Middle frontal gyrus (tissue), 1 donor: ENCODE measurements around the gene FUCA2.
"Not testable (repeated sequence)": the region's sequence is repeated elsewhere in the genome, so short reads cannot be mapped to it uniquely, and the experiment has no call there.

Experiments
- DNase-seq: peaks from one replicate; pipeline ENCODE4 v3.0.0-alpha.2; 2015; ENCODE audit warnings: low spot score; ENCODE audit errors: extremely low spot score

Gene FUCA2

DNA sequence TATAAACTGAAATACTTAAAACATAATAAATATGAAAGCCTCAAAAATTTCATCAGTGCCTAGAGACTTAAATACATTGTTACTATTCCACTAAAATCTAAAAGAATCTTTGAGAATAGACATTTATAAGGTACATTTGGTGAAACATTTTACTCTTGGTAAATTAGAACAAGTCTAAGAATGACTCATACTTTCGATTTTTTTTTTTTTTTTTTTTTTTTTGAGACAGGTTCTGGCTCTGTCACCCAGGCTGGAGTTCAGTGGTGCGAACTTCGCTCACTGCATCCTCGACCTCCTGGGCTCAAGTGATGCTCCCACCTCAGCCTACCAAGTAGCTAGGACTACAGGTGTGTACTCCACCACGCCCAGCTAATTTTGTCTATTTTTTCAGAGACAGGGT is 6.4 kb downstream of the FUCA2 start:
- no peak for DNase-seq

DNA sequence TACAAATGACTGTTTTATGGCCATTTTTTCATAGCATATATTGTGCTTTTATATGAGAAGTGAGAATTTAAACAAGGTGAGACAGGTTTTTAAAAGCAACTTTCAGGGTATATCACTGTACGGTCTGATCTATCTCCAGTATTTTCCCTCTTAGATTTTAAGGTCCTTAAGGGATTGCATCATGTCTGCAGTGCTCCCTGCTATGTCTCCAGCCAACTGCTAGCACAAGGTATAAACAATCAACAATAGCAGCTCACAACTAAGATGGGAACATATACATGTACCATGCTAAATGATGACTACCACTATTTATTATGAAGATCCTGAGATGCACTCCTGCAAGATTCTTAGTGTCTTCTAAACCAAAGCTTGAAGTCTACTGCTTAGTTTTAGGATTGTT is 7.2 kb downstream of the FUCA2 start:
- no peak for DNase-seq

- no peak for DNase-seq
Observed at GRCh38 chr6:143501851-143502250, 9.7 kb downstream of the FUCA2 start.

GRCh38 chr6:143498428-143498827 is 13.1 kb downstream of the FUCA2 start:
- no peak for DNase-seq

- DNase-seq = no peak
Observed at GRCh38 chr6:143496974-143497373, 14.5 kb downstream of the FUCA2 start.

- DNase-seq = no peak
Observed at GRCh38 chr6:143490775-143491174, 20.7 kb downstream of the FUCA2 start.

DNA sequence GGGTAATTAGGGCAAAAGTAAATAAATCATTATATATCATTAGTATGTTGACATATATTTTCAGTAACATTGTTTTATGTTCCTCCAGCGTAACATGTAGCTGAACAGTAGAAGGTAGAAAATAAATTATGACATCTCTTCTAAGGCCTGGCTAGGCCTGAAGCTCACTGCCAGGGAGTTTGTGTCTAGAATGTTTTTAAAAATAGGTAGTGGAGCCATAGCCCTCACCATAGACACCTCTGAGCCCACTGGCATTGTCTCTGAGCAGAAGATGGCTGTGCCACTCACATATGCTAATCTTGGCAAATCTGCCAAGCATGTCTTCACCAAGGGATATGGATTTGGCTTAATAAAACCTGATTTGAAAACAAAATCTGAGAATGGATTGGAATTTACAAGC is 21.3 kb downstream of the FUCA2 start:
- no peak for DNase-seq

DNA sequence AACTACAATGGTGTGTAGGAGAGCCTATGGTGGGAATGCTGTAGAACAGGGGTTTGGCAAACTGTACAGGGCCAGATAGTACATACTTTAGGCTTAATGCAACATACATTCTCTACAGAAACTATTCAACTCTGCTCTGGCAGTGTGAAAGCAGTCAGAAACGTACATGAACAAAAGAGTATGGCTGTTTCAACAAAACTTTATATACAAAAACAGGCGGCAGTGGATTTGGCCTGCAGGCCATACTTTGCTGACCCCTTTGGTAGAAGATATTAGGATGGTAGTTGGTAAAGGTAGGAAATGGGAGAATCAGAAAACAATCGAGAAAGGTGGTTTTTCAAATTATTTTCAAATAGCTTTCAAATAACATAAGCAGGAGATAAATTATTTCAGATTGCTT is 24.8 kb downstream of the FUCA2 start:
- DNase-seq = no peak

DNA sequence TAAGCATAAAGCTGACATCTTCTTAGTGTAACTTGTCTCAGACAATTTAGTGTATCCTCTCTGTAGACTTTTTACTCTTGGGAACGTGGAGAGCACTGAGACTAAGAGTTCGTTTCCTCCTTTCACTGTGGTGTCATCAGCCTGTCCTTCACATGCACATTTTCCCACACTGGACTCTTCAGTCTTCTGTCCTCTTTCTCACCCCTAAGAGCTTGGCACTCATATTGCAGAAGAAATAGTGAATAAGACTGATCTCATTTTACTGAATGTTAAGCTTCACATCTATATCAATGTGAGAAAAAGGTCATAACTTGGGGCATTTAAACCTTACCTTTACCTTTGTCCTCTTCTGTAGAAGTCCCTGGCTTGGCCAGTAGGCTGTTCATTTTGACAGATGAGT is 25.6 kb downstream of the FUCA2 start:
- no peak for DNase-seq

- DNase-seq = no peak
Observed at GRCh38 chr6:143482593-143482992, 28.9 kb downstream of the FUCA2 start.

- no peak for DNase-seq
Observed at GRCh38 chr6:143478479-143479062, 32.9 kb downstream of the FUCA2 start.

GRCh38 chr6:143476545-143476944 is 35.0 kb downstream of the FUCA2 start:
- no peak for DNase-seq

DNA sequence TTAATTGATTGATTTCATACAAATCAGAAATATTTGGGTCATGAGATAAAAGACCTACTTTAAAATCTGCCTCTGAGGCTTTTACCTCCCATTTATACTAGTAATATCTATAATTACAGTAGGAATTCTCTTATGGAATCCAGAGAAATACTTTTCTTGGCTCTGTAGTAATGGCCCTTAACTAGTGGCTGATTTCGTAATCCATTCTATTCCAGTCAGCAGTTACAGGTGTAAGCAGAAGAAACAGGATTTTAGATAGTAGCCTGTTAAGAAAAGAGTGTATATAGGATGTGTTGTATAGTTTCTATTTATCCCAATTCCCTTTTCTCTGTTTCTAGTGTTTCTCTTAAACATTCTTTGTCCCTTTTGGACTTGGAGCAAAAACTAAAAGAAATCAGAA is 39.7 kb downstream of the FUCA2 start:
- DNase-seq = no peak

GRCh38 chr6:143468823-143469222 is 42.7 kb downstream of the FUCA2 start:
- DNase-seq = not testable (repeated sequence)

GRCh38 chr6:143468026-143468425 is 43.5 kb downstream of the FUCA2 start:
- no peak for DNase-seq

GRCh38 chr6:143465546-143465945 is 46.0 kb downstream of the FUCA2 start:
- no peak for DNase-seq

DNA sequence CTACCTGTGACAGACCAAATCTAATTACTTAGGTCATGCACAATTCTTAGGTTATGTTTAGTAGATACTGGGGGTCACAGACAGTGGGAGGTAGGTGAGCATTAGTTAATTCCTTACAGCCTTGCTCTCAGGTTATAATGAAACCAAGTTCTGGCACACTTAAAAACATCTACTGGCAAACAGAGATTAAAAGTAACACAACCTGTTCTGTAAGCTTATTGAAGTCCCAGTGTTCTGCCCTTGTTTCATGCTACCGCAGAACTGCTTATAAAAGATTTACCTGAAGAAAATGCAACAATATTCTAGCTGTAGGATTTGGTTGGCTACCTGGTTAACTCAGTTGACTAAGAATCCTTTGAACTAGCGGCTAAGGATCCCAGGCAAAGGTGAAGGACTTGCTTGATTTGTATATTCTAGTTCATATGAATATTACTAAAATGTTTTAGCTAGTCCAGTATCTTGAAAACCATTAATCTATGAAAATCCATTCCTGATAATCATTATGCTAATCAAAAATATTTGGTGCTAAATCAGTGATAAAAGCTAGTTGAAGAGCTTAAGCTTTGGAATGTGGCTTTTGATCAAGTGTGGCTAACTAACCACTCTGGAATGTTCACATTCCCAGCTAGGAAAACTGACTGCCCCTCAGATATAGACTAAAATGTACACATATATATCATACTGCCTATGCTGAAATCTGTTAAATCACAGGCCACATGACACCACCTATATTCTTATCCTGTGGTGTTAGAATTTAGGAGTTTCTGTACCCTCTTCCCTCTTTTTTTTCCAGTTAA is 53.8 kb downstream of the FUCA2 start:
- DNase-seq = no peak

DNA sequence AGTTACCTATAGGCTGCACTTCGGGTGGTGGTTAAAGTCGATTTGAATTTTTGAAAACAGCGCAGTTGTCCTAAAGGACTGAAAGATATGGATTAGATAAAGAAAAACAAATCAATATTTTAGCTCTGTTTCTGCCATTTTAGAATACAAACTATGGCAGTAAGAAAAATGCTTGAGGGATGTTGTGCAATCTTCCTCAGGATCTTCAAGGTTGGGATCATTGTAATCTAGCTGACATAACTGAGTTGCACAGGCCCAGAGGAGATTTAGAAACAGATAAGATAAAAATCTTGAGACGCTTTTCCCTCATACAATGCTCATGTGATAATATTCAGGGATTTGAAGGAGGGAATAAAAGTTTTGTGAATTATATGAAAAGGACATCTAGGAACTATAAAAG is 60.0 kb downstream of the FUCA2 start:
- DNase-seq = no peak

DNA sequence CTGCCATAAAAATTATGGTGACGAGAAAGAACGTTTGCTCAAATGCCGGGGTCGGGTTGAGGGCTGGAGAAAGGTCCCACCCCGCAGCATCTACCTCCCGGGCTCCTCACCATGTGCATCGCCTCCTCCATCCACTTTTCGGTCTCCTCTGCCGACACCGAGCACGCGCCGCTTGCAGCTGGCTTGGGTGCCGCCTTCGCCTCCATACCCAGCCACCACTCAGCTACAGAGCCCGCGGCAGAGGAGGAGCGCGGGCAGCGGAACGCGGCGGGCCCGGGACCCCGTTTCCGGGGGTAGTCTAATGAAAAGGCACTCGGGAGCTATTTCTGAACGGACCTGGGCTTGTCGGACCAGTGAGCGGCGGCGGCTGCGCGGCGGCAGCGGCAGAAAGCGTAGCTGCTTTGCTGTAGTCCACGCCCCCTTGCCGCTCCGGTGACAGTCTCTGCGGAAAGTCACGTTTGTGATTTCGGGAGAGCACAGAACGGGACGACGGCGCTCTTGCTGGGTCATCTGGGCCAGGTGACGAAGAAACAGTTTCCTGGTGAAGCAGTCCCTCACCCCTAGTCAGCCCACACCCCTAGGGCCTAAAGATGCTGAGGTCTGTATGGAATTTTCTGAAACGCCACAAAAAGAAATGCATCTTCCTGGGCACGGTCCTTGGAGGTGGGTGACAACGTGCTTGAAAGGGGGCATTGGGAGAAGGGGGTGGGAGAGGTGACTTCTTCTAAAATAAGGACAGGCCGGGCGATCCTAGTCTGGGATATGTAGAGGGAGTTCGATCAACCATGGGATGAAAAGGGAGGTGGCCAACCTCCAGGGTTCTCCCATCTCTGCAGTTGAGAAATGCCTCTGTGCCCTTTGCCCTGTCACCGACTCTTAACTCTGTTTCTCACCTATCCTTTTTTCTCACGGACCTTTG is 60.8 kb downstream of the FUCA2 start, which contains the start of the genes ADAT2 and PEX3:
TSS of gene ADAT2 (minus strand) at position 243 of the 919 bp plus-strand sequence. CDS start at position 206, 37 bp downstream.
TSS of gene PEX3 (plus strand) at position 353 of the 919 bp plus-strand sequence. CDS start at position 591, 238 bp downstream.
- DNase-seq = peak; percentile 83

DNA sequence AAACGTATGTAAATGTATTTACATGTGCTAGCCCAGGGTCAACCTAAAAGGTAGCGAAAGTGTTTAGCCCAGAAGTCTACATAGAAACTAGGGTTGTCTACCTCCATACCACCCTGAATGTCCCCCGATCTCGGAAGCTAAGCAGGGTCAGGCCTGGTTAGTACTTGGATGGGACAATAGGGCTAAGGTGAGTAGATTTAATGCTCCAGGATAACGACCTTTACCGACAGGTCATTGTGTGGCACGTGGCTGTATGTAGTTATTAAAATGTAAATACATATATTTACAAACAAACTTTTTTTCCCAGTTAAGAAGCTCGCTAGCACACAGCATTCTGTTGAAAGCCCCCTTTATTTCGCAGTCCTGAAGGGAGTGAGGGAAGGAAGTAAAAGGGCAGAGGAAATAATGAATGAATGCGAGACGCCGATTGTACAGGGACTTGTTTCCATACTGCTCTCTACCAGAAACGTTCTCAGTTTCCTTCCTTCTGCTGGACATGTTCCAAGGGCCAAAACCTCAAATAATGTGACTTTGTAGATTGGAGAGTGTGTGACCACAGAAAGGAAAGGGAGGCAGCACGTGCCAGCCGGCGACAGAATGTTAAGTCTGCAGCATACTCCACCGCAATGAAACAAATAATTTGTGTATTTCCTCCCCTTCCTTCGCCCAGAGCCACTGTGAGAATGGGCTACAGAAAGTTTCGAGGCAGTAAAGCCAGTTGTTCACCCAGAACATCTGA is 61.6 kb downstream of the FUCA2 start:
- no peak for DNase-seq

DNA sequence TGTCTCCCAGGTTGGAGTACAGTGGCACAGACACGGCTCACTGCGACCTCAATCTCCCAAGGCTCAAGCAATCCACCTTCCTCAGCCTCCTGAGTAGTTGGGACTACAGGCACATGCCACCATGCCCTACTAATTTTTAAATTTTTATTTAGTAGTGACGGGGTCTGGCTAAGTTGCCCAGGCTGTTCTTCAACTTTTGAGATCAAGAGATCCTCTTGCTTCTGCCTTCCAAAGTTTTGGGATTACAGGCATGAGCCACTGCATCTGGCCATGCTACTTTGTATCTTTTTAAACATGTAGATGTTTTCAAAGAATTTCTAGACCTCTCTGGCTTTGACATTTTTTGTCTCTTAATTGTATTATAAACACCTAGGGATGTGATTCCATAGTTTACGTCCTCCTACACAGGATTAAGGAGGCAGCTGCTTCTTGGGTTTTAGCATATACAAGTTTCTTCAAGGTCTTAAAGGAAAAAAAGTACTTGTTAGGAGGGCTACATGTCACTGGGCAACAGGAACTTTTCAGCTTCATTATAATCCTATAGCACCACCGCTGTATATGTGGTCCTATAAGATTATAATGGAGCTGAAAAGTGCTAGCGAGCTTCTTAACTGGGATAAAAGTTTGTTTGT is 62.3 kb downstream of the FUCA2 start:
- DNase-seq = no peak
